ENCODE measurements around the gene SETD1A. TPM values are rescaled to one million over a fixed set of nuclear protein-coding genes. Genes with fewer than 3 reads are reported as not detected.

Gene SETD1A
- total and polyA plus RNA-seq, 9 of the 15 experiments (the other 6 are each of a cell fraction or from before 2014, with no cell fraction given): 0.08 to 36.0 (median 4.2) TPM

DNA sequence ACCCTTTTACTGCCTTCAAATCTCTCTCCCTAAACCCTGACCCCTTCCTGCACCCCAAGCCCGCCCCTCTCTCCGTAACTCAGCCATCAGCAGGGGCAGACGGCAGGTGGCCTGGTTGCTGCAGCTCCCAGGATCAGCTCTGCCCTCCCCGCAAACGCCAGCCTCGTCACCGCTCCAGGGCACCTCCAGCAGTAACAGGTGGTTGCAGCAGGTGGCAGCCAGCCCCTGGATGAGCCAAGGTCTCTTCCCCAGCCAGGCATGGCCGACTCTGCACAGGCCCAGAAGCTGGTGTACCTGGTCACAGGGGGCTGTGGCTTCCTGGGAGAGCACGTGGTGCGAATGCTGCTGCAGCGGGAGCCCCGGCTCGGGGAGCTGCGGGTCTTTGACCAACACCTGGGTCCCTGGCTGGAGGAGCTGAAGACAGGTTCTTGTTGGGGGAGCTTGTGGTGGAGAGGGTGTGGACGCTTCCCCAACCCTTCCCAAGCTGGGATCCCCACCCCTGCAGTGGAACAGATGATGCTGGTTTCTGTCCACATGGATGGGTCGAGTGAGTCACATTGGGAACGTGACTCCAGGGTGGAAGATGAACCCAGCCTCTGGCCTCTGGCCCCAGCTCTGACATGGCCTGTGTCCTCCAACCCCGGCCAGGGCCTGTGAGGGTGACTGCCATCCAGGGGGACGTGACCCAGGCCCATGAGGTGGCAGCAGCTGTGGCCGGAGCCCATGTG is 28.0 kb downstream of the SETD1A start (continued):
- TF ChIP-seq, protein P1, sequence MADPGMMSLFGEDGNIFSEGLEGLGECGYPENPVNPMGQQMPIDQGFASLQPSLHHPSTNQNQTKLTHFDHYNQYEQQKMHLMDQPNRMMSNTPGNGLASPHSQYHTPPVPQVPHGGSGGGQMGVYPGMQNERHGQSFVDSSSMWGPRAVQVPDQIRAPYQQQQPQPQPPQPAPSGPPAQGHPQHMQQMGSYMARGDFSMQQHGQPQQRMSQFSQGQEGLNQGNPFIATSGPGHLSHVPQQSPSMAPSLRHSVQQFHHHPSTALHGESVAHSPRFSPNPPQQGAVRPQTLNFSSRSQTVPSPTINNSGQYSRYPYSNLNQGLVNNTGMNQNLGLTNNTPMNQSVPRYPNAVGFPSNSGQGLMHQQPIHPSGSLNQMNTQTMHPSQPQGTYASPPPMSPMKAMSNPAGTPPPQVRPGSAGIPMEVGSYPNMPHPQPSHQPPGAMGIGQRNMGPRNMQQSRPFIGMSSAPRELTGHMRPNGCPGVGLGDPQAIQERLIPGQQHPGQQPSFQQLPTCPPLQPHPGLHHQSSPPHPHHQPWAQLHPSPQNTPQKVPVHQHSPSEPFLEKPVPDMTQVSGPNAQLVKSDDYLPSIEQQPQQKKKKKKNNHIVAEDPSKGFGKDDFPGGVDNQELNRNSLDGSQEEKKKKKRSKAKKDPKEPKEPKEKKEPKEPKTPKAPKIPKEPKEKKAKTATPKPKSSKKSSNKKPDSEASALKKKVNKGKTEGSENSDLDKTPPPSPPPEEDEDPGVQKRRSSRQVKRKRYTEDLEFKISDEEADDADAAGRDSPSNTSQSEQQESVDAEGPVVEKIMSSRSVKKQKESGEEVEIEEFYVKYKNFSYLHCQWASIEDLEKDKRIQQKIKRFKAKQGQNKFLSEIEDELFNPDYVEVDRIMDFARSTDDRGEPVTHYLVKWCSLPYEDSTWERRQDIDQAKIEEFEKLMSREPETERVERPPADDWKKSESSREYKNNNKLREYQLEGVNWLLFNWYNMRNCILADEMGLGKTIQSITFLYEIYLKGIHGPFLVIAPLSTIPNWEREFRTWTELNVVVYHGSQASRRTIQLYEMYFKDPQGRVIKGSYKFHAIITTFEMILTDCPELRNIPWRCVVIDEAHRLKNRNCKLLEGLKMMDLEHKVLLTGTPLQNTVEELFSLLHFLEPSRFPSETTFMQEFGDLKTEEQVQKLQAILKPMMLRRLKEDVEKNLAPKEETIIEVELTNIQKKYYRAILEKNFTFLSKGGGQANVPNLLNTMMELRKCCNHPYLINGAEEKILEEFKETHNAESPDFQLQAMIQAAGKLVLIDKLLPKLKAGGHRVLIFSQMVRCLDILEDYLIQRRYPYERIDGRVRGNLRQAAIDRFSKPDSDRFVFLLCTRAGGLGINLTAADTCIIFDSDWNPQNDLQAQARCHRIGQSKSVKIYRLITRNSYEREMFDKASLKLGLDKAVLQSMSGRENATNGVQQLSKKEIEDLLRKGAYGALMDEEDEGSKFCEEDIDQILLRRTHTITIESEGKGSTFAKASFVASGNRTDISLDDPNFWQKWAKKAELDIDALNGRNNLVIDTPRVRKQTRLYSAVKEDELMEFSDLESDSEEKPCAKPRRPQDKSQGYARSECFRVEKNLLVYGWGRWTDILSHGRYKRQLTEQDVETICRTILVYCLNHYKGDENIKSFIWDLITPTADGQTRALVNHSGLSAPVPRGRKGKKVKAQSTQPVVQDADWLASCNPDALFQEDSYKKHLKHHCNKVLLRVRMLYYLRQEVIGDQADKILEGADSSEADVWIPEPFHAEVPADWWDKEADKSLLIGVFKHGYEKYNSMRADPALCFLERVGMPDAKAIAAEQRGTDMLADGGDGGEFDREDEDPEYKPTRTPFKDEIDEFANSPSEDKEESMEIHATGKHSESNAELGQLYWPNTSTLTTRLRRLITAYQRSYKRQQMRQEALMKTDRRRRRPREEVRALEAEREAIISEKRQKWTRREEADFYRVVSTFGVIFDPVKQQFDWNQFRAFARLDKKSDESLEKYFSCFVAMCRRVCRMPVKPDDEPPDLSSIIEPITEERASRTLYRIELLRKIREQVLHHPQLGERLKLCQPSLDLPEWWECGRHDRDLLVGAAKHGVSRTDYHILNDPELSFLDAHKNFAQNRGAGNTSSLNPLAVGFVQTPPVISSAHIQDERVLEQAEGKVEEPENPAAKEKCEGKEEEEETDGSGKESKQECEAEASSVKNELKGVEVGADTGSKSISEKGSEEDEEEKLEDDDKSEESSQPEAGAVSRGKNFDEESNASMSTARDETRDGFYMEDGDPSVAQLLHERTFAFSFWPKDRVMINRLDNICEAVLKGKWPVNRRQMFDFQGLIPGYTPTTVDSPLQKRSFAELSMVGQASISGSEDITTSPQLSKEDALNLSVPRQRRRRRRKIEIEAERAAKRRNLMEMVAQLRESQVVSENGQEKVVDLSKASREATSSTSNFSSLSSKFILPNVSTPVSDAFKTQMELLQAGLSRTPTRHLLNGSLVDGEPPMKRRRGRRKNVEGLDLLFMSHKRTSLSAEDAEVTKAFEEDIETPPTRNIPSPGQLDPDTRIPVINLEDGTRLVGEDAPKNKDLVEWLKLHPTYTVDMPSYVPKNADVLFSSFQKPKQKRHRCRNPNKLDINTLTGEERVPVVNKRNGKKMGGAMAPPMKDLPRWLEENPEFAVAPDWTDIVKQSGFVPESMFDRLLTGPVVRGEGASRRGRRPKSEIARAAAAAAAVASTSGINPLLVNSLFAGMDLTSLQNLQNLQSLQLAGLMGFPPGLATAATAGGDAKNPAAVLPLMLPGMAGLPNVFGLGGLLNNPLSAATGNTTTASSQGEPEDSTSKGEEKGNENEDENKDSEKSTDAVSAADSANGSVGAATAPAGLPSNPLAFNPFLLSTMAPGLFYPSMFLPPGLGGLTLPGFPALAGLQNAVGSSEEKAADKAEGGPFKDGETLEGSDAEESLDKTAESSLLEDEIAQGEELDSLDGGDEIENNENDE (IDR thresholded peaks at IDR 0.05; ENCODE audit: low read depth, low read length): no peak
- TF ChIP-seq NFXL1 (CRISPR knock-in tag; IDR thresholded peaks at IDR 0.05) (no peak), TAF9B (IDR thresholded peaks at IDR 0.05; ENCODE audit: partially characterized antibody) (no peak), MECOM (CRISPR knock-in tag; IDR thresholded peaks at IDR 0.05) (no peak), ZNF696 (CRISPR knock-in tag; conservative IDR thresholded peaks at IDR 0.05) (no peak), GATA2 (CRISPR knock-in tag; IDR thresholded peaks at IDR 0.05) (no peak), RBFOX2 (IDR thresholded peaks at IDR 0.05; ENCODE audit: low read depth, low read length) (peak; percentile 59; the same call in 1 of the 2 replicates), POLR3G (IDR thresholded peaks at IDR 0.05; ENCODE audit: extremely low read depth, insufficient read length, insufficient replicate concordance) (no peak), NFE2 (IDR thresholded peaks at IDR 0.05; ENCODE audit: low read depth) (no peak), PTBP1 (IDR thresholded peaks at IDR 0.05; ENCODE audit: low read depth, low read length) (no peak), ELF2 (CRISPR knock-in tag; IDR thresholded peaks at IDR 0.05) (no peak), MCM3 (IDR thresholded peaks at IDR 0.05) (no peak), THRAP3 (IDR thresholded peaks at IDR 0.05; ENCODE audit: borderline replicate concordance) (no peak), FUS (optimal IDR thresholded peaks at IDR 0.05; ENCODE audit: low read depth, low read length) (no peak)
- TF ChIP-seq, protein P2, sequence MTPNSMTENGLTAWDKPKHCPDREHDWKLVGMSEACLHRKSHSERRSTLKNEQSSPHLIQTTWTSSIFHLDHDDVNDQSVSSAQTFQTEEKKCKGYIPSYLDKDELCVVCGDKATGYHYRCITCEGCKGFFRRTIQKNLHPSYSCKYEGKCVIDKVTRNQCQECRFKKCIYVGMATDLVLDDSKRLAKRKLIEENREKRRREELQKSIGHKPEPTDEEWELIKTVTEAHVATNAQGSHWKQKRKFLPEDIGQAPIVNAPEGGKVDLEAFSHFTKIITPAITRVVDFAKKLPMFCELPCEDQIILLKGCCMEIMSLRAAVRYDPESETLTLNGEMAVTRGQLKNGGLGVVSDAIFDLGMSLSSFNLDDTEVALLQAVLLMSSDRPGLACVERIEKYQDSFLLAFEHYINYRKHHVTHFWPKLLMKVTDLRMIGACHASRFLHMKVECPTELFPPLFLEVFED (CRISPR knock-in tag; conservative IDR thresholded peaks at IDR 0.05): 0 out of 2 replicates have a peak, but pooled peaks have one; percentile 52
- TF ChIP-seq, protein P3, sequence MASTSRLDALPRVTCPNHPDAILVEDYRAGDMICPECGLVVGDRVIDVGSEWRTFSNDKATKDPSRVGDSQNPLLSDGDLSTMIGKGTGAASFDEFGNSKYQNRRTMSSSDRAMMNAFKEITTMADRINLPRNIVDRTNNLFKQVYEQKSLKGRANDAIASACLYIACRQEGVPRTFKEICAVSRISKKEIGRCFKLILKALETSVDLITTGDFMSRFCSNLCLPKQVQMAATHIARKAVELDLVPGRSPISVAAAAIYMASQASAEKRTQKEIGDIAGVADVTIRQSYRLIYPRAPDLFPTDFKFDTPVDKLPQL (IDR thresholded peaks at IDR 0.05; ENCODE audit: extremely low read depth, insufficient read length): no peak
